ENCODE results near the gene PCBP4.

The PCBP4 gene

DNA sequence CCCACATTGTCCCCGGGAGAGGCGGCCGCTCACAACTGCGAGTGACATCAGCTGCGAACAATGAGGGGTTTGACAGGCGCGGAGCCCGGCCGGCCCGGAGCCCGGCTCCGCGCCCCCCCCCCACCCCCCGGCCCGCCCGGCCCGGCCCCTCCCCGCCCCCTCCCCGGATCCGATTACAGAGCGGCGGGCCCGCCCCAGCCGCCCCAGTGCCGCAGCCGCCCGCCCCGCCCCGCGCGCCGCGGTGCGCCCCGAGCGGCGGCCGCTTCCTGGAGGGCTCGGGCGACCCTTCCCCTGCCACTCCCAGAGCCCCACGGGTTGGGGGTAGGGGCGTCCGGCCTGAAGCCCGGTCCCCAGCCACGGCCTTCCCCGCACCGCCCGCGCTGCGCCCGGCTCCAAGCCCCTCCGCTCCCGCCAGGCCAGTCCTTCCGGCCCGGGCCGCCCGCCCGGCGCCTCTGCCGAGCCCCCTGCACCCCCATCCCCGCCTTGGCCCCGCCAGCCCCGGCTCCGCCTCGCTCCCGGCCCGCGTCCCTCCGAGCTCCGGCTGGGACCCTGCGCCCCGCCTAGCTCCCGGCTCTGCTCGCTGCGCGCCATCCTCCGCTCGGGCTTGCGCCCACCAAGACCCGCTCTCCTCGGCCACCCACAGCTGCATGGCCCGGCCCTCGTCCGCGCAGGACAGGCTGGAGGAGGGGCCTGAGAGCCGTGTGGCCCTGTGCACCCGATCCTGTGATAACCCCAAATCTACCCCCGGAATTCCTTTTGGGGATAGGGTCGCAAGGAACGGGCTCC lies at the start of gene PCBP4:
PCBP4 (minus strand) TSS at position 71 of the 786 bp plus-strand sequence. CDS start 6,214 bp downstream, outside the sequence.
- no peak for DNase-seq

GRCh38 chr3:52015438-52016228 lies 48.4 kb upstream of the PCBP4 start:
- no peak for DNase-seq

DNA sequence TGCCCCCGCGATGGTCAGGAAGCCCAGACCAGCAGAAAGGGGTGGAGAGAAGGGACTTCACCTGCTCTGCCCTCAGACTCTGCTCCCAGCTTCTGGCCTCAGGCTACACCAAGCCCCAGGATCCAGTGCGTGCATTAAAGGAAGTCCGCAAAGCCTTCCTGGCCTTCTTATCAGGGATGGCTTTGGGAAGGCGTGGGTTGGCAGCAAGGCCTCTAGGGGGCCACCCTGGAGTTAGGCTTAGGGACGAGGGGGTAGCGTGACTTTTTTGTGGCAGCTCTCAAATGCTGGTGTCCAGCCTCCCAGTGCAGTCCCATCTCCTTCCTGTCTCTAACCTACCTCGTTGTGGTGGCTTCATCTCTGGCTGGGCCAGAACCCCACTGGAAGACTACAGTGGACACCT lies 47.4 kb upstream of the PCBP4 start:
- no peak for DNase-seq

- DNase-seq: no peak
Measured at GRCh38 chr3:52013802-52014598, 46.7 kb upstream of the PCBP4 start.

DNA sequence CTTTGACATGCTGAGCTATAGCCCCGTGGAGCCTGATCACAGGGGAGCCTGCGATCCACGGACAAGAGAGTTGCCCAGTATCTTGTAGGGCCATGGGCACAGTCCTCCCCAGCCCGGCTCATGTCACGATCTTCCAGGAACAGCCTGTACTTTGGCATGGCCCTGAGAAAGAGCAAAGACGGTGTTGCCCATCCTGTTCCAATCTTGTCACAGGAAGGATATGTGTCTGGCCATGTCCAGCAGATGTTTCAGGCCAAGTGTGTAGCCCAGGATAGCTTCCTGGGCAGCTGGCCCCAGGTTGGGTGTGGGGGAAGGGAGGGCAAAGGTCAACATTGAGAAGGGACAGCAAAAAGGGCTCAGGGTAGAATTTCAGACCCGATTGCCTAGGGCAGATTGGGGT lies 45.4 kb upstream of the PCBP4 start:
- DNase-seq: no peak

- DNase-seq: no peak
Measured at GRCh38 chr3:52010431-52010830, 43.2 kb upstream of the PCBP4 start.

DNA sequence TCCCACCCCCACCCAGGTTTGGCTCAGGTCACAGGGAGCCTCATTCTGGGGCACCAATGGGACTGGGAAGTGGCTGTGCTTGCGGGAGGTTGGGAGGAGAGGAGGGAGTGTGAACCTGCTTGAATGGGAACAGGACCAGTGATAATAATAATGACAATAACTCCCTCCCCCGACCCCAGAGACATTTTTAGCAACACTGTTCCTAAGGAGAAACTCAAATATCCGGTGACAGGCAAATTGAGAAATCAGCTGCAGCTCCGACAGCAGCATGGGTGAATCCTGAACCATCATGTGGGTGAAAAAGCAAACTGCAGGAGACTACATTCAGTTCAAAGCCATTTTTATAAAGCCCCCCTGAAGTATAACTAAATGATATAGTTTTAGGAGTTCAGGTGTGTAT lies 40.0 kb upstream of the PCBP4 start:
- no peak for DNase-seq

GRCh38 chr3:52006820-52007133 lies 39.5 kb upstream of the PCBP4 start:
- DNase-seq: no peak

DNA sequence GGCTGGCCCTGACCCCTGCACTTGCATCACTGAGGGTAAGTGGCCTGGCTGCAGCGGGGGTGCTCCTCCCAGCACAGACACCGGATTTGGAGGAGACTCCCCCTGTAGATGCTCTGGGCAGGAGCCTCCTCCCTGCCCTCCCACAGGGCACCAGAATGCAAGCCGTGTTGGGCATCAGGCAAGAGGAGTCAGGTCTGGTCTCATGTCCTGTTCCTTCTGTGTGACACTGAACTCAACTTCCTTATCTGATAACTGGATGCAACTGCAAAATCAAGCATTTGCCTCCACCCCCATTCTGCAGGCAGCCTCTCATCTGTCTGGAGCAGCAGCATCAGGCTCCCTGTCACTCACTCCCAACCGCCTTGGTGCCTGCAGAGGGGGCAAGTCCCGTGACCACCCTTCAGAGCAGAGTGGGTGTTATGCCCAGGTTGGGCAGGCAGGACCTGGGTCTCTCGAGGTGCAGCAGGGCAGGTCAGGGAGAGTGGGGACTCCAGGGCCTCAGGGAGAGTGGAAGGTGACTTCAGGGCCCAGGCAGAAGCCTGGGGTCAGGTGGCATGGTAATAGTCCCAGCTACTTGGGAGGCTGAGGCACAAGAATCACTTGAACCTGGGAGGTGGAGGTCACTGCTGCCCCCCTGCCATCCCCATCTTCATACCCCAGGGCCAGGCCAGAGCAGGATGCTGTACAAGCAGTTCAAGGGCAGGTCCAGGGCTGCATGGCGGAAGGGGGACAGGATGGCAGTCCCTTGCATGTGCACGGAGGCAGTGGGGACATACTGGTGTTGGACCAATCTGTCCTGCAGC lies 39.0 kb upstream of the PCBP4 start:
- DNase-seq: no peak

DNA sequence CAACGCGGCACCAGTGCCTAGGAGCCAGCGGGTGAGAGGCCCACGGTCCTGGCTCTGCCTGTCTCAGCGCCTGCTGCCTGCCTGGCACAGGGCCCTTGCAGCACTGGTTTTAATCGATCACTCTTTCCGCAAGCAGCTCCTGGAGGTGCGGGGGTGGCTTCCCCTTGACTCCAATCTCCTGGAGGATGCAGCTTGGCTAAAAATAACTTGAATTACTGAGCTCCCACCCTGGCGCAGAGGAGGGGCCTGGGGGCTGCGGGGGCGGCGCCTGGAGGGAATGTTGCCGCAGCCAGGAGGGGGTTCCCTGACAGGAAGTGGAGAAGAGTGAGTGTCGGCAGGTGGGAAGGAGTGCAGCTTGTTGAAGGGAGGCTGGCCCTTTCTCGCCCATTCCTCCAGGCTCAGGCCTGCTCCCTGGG lies 38.3 kb upstream of the PCBP4 start:
- DNase-seq: no peak

GRCh38 chr3:52004906-52005395 lies 37.7 kb upstream of the PCBP4 start:
- no peak for DNase-seq

GRCh38 chr3:52004163-52004787 lies 37.0 kb upstream of the PCBP4 start:
- no peak for DNase-seq

- no peak for DNase-seq
Measured at GRCh38 chr3:52002748-52003147, 35.5 kb upstream of the PCBP4 start.

GRCh38 chr3:52001443-52001974 lies 34.3 kb upstream of the PCBP4 start:
- peak; percentile 21 for DNase-seq

GRCh38 chr3:51999846-52000245 lies 32.6 kb upstream of the PCBP4 start:
- no peak for DNase-seq

- no peak for DNase-seq
Measured at GRCh38 chr3:51998774-51999173, 31.5 kb upstream of the PCBP4 start.

DNA sequence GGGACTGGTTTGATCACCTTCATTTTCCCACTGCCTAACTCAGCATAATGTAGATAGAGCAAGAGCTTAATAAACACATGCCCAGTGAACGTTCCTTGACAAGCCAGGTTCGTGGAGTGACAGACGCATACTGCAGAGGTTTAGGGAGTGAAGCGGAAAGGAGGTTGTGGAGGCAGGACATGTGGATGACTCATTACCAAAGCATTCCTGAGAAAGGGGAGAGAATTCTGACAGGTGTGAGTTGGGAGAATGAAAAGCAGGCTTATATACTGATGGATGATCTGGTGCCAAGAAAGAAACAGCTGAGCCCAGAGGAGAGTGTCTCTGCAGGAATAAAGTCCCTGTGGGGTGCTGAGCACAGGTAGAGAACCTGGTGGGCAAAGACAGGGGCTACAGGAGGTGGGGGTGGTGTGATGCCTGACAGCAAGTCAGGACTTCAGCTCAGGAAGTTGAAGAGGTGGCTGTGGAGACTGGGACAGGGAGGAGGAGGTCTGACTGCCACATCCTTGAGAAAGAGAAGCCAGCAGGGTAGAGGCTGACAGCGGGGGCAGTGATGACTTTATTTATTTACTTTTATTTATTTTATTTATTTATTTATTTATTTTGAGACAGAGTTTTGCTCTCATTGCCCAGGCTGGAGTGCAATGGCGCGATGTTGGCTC lies 30.8 kb upstream of the PCBP4 start:
- no peak for DNase-seq

DNA sequence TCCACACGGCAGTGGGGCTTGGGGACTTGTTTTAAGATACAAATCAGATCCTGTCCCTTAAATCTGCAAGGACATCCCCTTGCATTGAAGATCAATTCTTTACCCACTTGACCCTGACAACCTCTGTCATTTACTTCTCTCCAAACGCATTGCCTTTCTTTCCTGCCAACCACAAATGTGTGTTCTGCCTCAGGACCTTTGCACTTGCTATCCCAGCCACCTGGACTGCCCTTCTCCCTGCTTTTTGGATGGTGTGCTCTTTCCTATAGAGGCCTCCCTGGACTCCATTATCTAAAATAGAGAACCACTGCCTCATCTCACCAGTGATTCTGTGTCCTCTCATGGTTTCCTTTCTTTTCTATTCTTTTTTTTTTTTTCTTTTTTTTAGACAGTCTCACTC lies 29.9 kb upstream of the PCBP4 start:
- no peak for DNase-seq

DNA sequence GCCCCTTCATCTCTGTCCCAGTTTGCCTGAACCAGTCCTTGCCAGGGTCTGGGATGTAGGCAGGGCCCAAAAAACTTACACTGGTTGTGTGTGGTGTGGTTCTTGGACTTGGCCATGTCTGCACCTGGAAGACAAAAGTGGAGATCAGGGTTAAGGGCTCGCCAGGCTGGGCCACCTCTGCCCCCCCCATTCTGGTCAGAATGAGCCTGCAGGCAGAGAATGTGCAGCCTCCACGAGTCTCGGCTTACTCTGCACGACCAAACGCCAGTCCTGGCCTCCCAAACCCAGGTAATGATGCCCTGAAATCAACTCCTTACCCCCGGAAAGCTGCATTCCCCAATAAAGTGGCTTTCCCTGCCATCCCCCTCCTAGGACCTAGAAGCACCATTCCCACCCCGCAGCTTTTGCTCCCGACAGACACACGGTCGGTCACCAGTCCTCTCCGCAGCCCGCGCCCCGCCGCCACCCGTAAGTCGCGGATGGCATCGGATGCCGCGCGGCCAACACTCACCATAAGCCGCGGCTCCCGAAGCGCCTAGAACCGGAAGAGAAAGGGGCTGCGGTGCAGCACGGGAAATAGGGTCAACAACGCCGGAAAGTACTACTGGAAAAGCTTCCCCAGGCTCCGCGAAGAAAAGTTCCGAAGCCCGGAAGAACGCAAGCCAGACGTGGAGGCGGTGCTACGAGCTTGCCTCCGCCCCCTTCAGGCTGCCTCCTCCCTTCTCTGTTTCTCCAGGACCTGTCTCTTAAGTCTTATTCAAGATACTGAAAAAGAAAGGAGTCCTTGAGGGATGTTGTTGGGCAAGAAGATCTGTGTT lies 28.3 kb upstream of the PCBP4 start, which contains the start of gene RPL29:
RPL29 (minus strand) TSS at position 550 of the 818 bp plus-strand sequence; CDS start at position 116, 434 bp downstream.
- peak; percentile 74 for DNase-seq

DNA sequence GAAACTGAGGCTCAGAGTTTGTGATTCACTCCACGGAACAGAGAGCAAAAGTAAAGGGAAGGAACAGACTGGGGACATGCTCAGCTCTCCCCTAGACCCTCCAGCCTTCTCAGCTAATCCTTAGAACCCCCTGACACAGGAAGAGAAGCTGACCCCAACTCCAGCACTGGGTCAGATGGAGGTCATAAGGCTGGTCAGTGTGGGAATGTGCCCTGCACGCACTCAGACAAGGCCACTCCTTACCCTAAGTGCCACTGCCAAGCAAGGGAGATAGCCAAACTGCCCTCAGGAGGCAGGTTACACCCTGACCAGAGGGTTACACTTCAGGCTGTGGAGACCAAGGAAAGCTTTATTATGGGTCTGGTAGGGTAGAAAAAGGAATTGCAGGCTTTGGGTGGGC lies 27.3 kb upstream of the PCBP4 start:
- no peak for DNase-seq
